Lower leg skin (tissue), 3 donors: ENCODE results near the gene NT5DC4.

Experiments used
- CTCF ChIP-seq, 3 donors: fragments of 450-650 bp; IDR thresholded peaks; one replicate each; pipeline ENCODE4 v1.5.1; 2016; ENCODE audit warnings: antibody characterized with exemption in 3 of 3, mild to moderate bottlenecking in 3 of 3, moderate library complexity in 2 of 3
- POLR2A ChIP-seq, 2 donors: fragments of 450-650 bp; IDR thresholded peaks; one replicate each; pipeline ENCODE4 v1.6.1; 2016 to 2017; ENCODE audit warnings: antibody characterized with exemption in 2 of 2, mild to moderate bottlenecking in 1 of 2, moderate library complexity in 1 of 2

- TF ChIP-seq POLR2A (IDR thresholded peaks at IDR 0.05) (no peak), CTCF (IDR thresholded peaks at IDR 0.05) (no peak)
Observed at GRCh38 chr2:112680666-112681101, 40.1 kb upstream of the NT5DC4 start.
